GM10266 (cell line): ENCODE results near the gene CLCN7.

Experiments
- DNase-seq: peaks from one replicate; pipeline ENCODE4 v3.0.0; 2012; ENCODE audit errors: extremely low spot score
- TF ChIP-seq, protein P1 (sequence below): IDR thresholded peaks from 2 replicates; pipeline ENCODE4 v1.5.1; 2012; ENCODE audit warnings: mild to moderate bottlenecking, low read depth; ENCODE audit not compliant: control insufficient read depth, insufficient read depth; ENCODE audit errors: missing control alignments

CLCN7 gene

DNA sequence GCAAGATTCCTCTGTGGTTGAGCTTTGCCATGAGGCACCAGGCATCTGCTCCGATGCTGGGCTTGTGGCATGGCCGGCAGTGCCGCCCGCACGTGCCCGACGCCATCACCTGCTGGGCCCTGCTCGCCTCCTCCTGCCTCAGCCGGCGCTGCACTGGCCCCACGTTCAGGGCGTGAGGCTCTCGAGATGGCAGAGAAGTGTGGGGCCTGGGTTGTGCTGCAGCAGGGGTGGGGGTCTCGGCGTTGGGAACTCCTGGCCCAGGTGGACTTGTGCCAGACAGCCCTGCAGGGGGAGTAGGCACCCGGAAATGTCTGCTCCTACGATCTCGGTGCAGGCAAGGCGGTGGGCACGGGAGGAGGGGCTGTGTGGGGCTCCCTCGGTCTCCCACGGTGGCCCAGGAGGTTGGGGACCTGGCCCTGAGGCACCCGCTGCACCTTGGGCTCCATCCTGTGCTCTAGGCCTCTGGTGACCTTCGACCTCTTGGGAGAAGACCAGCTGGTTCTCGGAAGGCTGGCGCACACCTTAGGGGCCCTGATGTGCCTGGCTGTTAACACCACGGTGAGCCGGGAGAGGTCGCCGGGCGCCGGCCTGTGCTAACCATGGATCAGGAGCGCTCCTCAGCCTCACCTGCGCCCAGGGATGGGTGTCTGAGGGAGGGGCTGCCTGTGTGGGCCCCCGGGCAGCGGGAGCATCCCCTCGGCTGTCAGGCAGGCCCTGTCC, 31.8 kb upstream of the CLCN7 start:
- no peak for DNase-seq
- TF ChIP-seq, protein P1, sequence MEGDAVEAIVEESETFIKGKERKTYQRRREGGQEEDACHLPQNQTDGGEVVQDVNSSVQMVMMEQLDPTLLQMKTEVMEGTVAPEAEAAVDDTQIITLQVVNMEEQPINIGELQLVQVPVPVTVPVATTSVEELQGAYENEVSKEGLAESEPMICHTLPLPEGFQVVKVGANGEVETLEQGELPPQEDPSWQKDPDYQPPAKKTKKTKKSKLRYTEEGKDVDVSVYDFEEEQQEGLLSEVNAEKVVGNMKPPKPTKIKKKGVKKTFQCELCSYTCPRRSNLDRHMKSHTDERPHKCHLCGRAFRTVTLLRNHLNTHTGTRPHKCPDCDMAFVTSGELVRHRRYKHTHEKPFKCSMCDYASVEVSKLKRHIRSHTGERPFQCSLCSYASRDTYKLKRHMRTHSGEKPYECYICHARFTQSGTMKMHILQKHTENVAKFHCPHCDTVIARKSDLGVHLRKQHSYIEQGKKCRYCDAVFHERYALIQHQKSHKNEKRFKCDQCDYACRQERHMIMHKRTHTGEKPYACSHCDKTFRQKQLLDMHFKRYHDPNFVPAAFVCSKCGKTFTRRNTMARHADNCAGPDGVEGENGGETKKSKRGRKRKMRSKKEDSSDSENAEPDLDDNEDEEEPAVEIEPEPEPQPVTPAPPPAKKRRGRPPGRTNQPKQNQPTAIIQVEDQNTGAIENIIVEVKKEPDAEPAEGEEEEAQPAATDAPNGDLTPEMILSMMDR: no peak

DNA sequence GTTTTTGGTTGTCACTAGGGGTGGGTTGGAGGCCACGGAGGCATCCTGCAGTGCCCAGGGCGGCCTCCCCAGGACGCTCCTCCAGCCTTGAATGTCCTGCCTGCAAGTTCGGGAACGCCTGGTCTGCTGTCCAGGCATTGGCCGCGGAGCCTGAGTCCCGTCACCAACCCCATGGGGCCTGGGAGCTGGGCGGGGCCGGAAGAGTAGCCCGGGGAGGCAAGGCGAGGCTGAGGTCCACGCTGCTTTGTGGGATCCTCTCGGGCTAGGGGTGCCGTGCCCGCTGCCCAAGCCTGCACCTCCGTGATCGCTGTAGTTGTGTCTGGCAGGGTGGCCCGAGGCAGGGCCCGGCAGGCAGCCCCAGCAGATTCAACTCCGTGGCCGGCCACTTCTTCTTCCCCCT, 31.1 kb upstream of the CLCN7 start:
- TF ChIP-seq, protein P1: no peak
- DNase-seq: no peak

DNA sequence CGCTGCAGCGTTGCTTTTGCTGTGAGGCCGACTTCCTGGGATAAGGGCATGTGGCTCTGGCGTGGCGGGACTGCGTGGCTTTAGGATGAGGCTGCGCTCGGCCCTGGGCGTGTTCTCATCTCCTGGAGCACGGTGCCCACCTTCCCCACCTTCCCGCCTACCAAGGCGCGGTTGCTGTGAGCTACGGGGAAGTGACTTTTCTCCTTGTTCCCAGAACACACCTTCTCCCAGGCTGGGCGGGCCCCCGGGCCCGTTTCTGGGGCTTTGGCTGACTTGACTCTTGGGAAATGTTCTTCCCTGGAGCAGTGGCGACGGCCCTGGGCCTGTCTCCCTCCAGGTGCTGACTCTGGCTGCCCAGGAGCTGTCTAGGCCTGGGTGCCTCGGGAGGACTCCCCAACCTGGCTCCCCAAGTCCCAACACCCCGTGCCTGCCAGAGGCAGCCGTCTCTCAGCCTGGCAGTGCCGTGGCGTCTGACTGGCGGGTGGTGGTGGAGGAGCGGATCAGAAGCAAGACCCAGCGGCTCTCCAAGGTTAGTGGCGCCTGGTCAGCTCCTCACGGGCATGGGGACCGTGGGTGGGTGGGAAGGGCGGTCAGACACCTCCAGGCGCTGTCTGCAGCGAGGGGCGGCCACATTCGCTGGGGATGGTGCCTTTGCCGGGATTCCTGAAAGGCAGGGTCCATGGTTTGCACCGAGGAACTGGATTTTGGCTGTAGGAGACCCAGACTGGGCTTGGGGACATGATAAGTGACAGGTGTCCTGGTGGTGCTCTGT, 30.4 kb upstream of the CLCN7 start:
- TF ChIP-seq, protein P1: no peak

DNA sequence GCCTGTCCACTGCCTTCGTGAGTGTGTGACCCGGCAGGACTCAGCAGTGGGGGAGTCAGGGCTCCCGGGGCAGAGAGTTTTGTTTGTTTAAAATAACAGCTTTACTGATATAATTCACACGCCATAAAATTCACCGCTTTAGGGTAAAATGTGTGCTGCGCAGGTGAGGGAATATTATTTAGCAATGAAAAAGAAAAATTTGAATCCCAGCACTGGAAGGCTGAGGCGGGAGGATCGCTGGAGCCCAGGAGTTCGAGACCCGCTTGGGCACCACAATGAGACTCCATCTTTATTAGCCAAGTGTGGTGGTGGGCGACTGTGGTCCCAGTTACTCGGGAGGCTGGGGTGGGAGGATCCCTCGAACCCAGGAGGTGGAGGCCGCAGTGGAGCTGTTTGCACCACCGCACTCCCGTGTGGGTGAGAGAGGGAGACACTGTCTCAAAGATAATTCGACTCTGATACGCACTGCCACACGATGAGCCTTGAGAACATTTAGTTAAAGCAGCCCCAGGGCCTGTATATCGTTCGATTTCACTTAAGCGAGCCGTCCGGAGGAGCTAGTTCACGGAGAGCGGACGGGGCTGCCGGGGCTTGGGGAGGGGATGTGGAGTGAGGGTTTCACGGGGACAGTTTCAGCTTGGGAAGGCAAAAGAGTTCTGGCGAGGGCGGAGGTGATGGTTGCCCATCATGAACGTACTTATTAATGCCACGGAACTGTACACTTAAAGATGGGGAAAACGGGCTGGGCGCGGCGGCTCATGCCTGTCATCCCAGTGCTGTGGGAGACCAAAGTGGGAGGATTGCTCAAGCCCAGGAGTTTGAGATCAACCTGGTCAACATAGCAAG, 28.5 kb upstream of the CLCN7 start:
- DNase-seq: no peak
- TF ChIP-seq, protein P1: no peak

More for the DNA sequence above, 30.4 kb upstream of the CLCN7 start:
- no peak for DNase-seq

DNA sequence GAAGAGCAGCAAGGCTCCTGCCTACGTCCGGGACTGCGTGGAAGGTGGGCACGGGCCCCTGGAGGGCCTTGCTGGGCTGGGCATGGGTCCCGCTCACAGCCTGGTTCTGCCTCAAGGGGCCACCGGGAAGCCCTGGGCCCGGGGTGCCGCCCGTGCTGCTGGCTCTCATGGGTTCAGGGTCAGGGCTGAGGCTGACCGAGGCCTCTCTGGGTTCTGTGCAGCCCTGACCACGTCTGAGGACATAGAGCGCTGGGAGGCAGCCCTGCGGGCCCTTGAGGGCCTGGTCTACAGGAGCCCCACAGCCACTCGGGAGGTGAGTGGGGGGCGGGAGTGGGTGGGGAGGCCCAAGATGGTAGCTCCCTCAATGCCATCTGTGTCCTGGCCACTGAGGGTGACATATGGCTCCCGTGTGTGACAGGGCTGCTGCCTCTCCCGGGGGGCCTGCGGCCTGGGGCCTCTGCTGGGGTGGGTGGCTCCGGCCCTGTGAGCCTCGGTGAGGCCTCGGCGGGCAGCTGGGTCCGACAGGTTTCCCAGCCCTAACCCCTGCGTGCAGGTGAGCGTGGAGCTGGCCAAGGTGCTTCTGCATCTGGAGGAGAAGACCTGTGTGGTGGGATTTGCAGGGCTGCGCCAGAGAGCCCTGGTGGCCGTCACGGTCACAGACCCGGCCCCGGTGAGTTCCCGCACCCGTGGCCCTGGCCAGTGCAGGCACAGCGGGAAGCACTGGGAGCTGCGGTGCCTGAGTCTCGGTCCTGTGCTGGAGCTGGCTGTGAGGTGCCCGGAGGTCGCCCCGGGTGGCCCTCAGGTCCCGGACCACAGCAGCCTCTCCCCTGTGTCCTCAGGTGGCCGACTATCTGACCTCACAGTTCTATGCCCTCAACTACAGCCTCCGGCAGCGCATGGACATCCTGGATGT, 27.5 kb upstream of the CLCN7 start:
- TF ChIP-seq, protein P1: no peak
- DNase-seq: no peak

DNA sequence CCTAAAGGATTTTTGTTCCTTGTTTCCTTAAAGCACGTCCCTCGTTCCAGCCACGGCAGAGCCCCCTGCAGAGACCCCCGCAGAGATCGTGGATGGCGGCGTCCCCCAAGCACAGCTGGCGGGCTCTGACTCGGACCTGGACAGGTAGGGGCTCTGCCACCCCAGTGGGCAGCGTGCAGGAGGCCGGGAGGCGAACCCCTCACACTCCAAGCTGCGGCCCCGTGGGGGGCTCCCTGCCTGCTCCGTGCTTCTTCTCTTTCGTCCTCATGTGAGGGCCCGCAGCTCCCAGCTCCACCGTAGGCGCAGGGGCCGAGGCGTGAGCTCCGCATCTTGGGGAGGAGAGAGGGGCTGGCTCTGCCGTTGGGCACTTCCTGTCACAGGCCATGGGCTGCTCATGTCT, 26.8 kb upstream of the CLCN7 start:
- TF ChIP-seq, protein P1: no peak
- no peak for DNase-seq
